ENCODE measurements around the gene CETP. TPM values are rescaled to one million over a fixed set of nuclear protein-coding genes. Genes with fewer than 3 reads are reported as not detected.

The CETP gene
- total and polyA plus RNA-seq, 2 of the 13 experiments (the other 11 are each of a cell fraction or from before 2014, with no cell fraction given) = 0.31 to 9.8 TPM

GRCh38 chr16:56965149-56966092 is 3.7 kb downstream of the CETP start (continued):
- no peak for TF ChIP-seq ZNF639 (CRISPR knock-in tag; conservative IDR thresholded peaks at IDR 0.05)
- TF ChIP-seq ZNF687 (CRISPR knock-in tag; IDR thresholded peaks at IDR 0.05) = peak; percentile 53
- no peak for TF ChIP-seq TMF1 (CRISPR knock-in tag; IDR thresholded peaks at IDR 0.05; ENCODE audit: low read depth)
- no peak for TF ChIP-seq ZNF556 (CRISPR knock-in tag; IDR thresholded peaks at IDR 0.05; ENCODE audit: borderline replicate concordance)
- TF ChIP-seq HNRNPL (IDR thresholded peaks at IDR 0.05; ENCODE audit: low read depth, low read length) = no peak
- no peak; the same call in 1 of the 2 replicates for TF ChIP-seq RCOR2 (CRISPR knock-in tag; IDR thresholded peaks at IDR 0.05)
- no peak for TF ChIP-seq ZNF547 (CRISPR knock-in tag; IDR thresholded peaks at IDR 0.05)
- no peak for TF ChIP-seq ZNF550 (CRISPR knock-in tag; IDR thresholded peaks at IDR 0.05; ENCODE audit: borderline replicate concordance)
- TF ChIP-seq ZNF746 (CRISPR knock-in tag; IDR thresholded peaks at IDR 0.05) = no peak
- TF ChIP-seq NCOR1 (IDR thresholded peaks at IDR 0.05; ENCODE audit: borderline replicate concordance, low read length) = 0 out of 2 replicates have a peak, but pooled peaks have one; percentile 17
- TF ChIP-seq MBD4 (IDR thresholded peaks at IDR 0.05; ENCODE audit: borderline replicate concordance, low read length) = no peak
- TF ChIP-seq ATF3 (CRISPR knock-in tag; IDR thresholded peaks at IDR 0.05) = no peak
- no peak for TF ChIP-seq ATF1 (CRISPR knock-in tag; IDR thresholded peaks at IDR 0.05)
- no peak for TF ChIP-seq TIGD3 (CRISPR knock-in tag; IDR thresholded peaks at IDR 0.05; ENCODE audit: borderline replicate concordance)
- no peak for TF ChIP-seq ARNT2 (CRISPR knock-in tag; IDR thresholded peaks at IDR 0.05; ENCODE audit: low read depth)
- TF ChIP-seq NR2C2 (CRISPR knock-in tag; IDR thresholded peaks at IDR 0.05; ENCODE audit: borderline replicate concordance) = no peak
- TF ChIP-seq SATB2 (CRISPR knock-in tag; IDR thresholded peaks at IDR 0.05) = no peak
- TF ChIP-seq, protein P1, sequence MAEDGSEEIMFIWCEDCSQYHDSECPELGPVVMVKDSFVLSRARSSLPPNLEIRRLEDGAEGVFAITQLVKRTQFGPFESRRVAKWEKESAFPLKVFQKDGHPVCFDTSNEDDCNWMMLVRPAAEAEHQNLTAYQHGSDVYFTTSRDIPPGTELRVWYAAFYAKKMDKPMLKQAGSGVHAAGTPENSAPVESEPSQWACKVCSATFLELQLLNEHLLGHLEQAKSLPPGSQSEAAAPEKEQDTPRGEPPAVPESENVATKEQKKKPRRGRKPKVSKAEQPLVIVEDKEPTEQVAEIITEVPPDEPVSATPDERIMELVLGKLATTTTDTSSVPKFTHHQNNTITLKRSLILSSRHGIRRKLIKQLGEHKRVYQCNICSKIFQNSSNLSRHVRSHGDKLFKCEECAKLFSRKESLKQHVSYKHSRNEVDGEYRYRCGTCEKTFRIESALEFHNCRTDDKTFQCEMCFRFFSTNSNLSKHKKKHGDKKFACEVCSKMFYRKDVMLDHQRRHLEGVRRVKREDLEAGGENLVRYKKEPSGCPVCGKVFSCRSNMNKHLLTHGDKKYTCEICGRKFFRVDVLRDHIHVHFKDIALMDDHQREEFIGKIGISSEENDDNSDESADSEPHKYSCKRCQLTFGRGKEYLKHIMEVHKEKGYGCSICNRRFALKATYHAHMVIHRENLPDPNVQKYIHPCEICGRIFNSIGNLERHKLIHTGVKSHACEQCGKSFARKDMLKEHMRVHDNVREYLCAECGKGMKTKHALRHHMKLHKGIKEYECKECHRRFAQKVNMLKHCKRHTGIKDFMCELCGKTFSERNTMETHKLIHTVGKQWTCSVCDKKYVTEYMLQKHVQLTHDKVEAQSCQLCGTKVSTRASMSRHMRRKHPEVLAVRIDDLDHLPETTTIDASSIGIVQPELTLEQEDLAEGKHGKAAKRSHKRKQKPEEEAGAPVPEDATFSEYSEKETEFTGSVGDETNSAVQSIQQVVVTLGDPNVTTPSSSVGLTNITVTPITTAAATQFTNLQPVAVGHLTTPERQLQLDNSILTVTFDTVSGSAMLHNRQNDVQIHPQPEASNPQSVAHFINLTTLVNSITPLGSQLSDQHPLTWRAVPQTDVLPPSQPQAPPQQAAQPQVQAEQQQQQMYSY (CRISPR knock-in tag; IDR thresholded peaks at IDR 0.05) = no peak
